ENCODE results near the gene TRIO.
"Not testable (repeated sequence)": the region's sequence is repeated elsewhere in the genome, so short reads cannot be mapped to it uniquely, and the experiment has no call there.

TRIO gene

DNA sequence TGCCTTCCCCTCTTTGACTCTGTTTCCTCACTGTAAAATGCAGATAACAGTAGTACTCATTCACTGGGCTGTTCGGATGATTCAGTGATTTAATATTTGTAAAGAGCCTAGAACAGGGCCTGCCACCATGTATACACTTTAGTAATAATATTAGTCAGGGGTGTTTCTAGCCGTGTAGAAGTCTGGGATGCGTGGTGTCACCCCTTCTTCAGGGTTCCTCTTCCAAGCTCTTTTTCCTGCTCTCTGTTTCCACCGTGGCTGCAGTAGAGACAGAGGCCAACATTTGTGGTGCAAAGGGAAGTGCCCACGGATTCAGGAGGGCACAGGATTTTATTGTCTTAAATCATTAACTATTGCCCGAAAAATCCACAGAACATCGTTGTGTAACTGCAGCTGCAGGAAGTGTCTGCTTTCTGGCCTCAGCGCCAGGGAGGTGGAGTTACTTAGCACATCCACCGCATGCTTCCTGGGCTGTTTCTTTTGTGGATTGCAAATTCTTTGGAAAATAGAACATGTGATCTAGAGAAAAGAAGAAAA, 61.7 kb downstream of the TRIO start:
- no peak for DNase-seq (ENCODE audit: low spot score)
- Histone ChIP-seq H2AK5ac (ENCODE audit: low read depth, low read length) (no peak overlapping the region), H3K27ac (replicated peaks; ENCODE audit: low read length) (no peak overlapping the region), H3K23ac (ENCODE audit: low read depth, low read length, poor library complexity) (no peak overlapping the region), H4K91ac (ENCODE audit: low read depth, low read length, poor library complexity) (no peak overlapping the region), H3K9me3 (replicated peaks in 1 of 2; ENCODE audit: control insufficient read depth in 2 of 2, insufficient read depth in 1 of 2, low read depth in 1 of 2, low read length in 2 of 2) (peaks cover 0 to 2% of the 10 kb centered on the region in 2 donors), H3K4me2 (ENCODE audit: insufficient read depth, low read length, poor library complexity, severe bottlenecking) (no peak overlapping the region), H2BK5ac (ENCODE audit: low read length) (no peak overlapping the region), H2BK120ac (ENCODE audit: low read depth, low read length) (no peak overlapping the region), H3K36me3 (replicated peaks in 1 of 2; ENCODE audit: control insufficient read depth in 2 of 2, insufficient read depth in 2 of 2, low read length in 2 of 2) (no peaks in the 10 kb centered on the region), H3K18ac (ENCODE audit: low read length) (no peak overlapping the region), H3K4ac (ENCODE audit: low read length) (no peak overlapping the region), H2AFZ (ENCODE audit: low read length) (no peak overlapping the region), H2BK15ac (ENCODE audit: low read length) (no peak overlapping the region), H3K9ac (ENCODE audit: low read depth, low read length, poor library complexity) (no peak overlapping the region), H3K27me3 (ENCODE audit: control insufficient read depth in 3 of 3, insufficient read depth in 3 of 3, low read depth in 1 of 3, low read length in 3 of 3) (no peaks in the 10 kb centered on the region), H3K4me1 (ENCODE audit: control insufficient read depth in 2 of 2, insufficient read depth in 1 of 2, low read depth in 1 of 2, low read length in 2 of 2) (peaks cover 11 to 19% of the 10 kb centered on the region in 2 donors), H3K79me1 (ENCODE audit: low read depth, low read length) (peaks cover 12% of the 10 kb centered on the region), H3K4me3 (ENCODE audit: low read length in 2 of 2) (no peak overlapping the region), H4K8ac (ENCODE audit: low read depth, low read length) (no peak overlapping the region), H2BK12ac (ENCODE audit: low read length) (no peak overlapping the region), H3K14ac (ENCODE audit: low read length) (no peak overlapping the region)
- WGBS, 2 donors (ENCODE audit: extremely low coverage in 2 of 2, insufficient read length in 2 of 2, insufficient replicate concordance in 1 of 2) = no CpG with 5 or more reads among the region's 9 CpGs

DNA sequence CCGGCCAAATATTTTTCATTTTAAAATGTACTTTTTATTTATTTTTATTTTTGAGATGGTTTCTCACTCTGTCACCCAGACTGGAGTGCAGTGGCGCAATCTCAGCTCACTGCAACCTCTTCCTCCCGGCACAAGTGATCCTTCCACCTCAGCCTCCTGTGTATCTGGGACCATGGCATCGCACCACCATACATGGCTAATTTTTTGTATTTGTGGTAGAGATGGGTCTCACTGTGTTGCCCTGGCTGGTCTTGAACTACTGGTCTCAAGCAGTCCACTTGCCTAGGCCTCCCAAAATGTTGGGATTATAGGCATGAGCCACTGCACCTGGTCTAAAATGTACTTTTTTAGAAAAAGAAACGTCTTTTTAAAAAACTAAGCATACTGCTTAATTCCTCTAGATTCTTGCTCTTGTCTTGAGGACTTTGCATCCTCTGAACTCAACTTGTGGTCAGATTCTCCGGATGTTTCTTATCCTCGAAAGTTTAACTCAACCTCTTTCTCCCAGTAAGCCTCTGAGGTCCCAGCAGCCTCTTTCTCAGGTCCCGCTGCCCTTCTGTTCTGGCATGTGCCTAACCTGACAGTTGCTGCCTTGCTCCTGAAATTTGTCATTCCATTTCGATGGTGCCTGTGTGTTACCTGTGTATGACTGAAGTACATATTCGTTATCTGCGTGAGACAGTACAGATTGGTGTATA, 63.0 kb downstream of the TRIO start:
- H3K27ac ChIP-seq (replicated peaks; ENCODE audit: low read length) = no peak overlapping the region
- no peak overlapping the region for H4K8ac ChIP-seq (ENCODE audit: low read depth, low read length)
- H3K4ac ChIP-seq (ENCODE audit: low read length) = no peak overlapping the region
- H2BK12ac ChIP-seq (ENCODE audit: low read length) = no peak overlapping the region
- H3K4me1 ChIP-seq (ENCODE audit: control insufficient read depth in 2 of 2, insufficient read depth in 1 of 2, low read depth in 1 of 2, low read length in 2 of 2) = peaks cover 11 to 19% of the 10 kb centered on the region in 2 donors
- no peak overlapping the region for H3K14ac ChIP-seq (ENCODE audit: low read length)
- no peak overlapping the region for H3K4me3 ChIP-seq (ENCODE audit: low read length in 2 of 2)
- no peaks in the 10 kb centered on the region for H3K27me3 ChIP-seq (ENCODE audit: control insufficient read depth in 3 of 3, insufficient read depth in 3 of 3, low read depth in 1 of 3, low read length in 3 of 3)
- no peak for DNase-seq (ENCODE audit: low spot score)
- no peaks in the 10 kb centered on the region for H3K9me3 ChIP-seq (replicated peaks in 1 of 2; ENCODE audit: control insufficient read depth in 2 of 2, insufficient read depth in 1 of 2, low read depth in 1 of 2, low read length in 2 of 2)
- no peak overlapping the region for H3K4me2 ChIP-seq (ENCODE audit: insufficient read depth, low read length, poor library complexity, severe bottlenecking)
- H4K91ac ChIP-seq (ENCODE audit: low read depth, low read length, poor library complexity) = no peak overlapping the region
- no peak overlapping the region for H3K9ac ChIP-seq (ENCODE audit: low read depth, low read length, poor library complexity)
- peaks cover 10% of the 10 kb centered on the region for H3K79me1 ChIP-seq (ENCODE audit: low read depth, low read length)
- no peak overlapping the region for H3K23ac ChIP-seq (ENCODE audit: low read depth, low read length, poor library complexity)
- H2BK5ac ChIP-seq (ENCODE audit: low read length) = no peak overlapping the region
- H3K36me3 ChIP-seq (replicated peaks in 1 of 2; ENCODE audit: control insufficient read depth in 2 of 2, insufficient read depth in 2 of 2, low read length in 2 of 2) = no peaks in the 10 kb centered on the region
- H3K18ac ChIP-seq (ENCODE audit: low read length) = no peak overlapping the region
- H2AFZ ChIP-seq (ENCODE audit: low read length) = no peak overlapping the region
- H2BK120ac ChIP-seq (ENCODE audit: low read depth, low read length) = no peak overlapping the region
- no CpG with 5 or more reads among the region's 11 CpGs for WGBS, 2 donors (ENCODE audit: extremely low coverage in 2 of 2, insufficient read length in 2 of 2, insufficient replicate concordance in 1 of 2)
- no peak overlapping the region for H2BK15ac ChIP-seq (ENCODE audit: low read length)
- no peak overlapping the region for H2AK5ac ChIP-seq (ENCODE audit: low read depth, low read length)

- not testable (repeated sequence) for H3K4me2 ChIP-seq (ENCODE audit: insufficient read depth, low read length, poor library complexity, severe bottlenecking); H3K14ac ChIP-seq (ENCODE audit: low read length); DNase-seq (ENCODE audit: low spot score); H3K9me3 ChIP-seq (replicated peaks in 1 of 2; ENCODE audit: control insufficient read depth in 2 of 2, insufficient read depth in 1 of 2, low read depth in 1 of 2, low read length in 2 of 2); H2BK120ac ChIP-seq (ENCODE audit: low read depth, low read length); H3K36me3 ChIP-seq (replicated peaks in 1 of 2; ENCODE audit: control insufficient read depth in 2 of 2, insufficient read depth in 2 of 2, low read length in 2 of 2); H4K8ac ChIP-seq (ENCODE audit: low read depth, low read length); H2BK5ac ChIP-seq (ENCODE audit: low read length); H2AFZ ChIP-seq (ENCODE audit: low read length); H3K27me3 ChIP-seq (ENCODE audit: control insufficient read depth in 3 of 3, insufficient read depth in 3 of 3, low read depth in 1 of 3, low read length in 3 of 3); H3K4ac ChIP-seq (ENCODE audit: low read length); H3K4me3 ChIP-seq (ENCODE audit: low read length in 2 of 2); H2BK12ac ChIP-seq (ENCODE audit: low read length); H3K23ac ChIP-seq (ENCODE audit: low read depth, low read length, poor library complexity); H2BK15ac ChIP-seq (ENCODE audit: low read length); H3K9ac ChIP-seq (ENCODE audit: low read depth, low read length, poor library complexity); H2AK5ac ChIP-seq (ENCODE audit: low read depth, low read length); H3K18ac ChIP-seq (ENCODE audit: low read length); H3K27ac ChIP-seq (replicated peaks; ENCODE audit: low read length); H3K79me1 ChIP-seq (ENCODE audit: low read depth, low read length); H4K91ac ChIP-seq (ENCODE audit: low read depth, low read length, poor library complexity)
- no CpG with 5 or more reads among the region's 3 CpGs for WGBS, 2 donors (ENCODE audit: extremely low coverage in 2 of 2, insufficient read length in 2 of 2, insufficient replicate concordance in 1 of 2)
- peaks cover 12 to 18% of the 10 kb centered on the region in 2 donors for H3K4me1 ChIP-seq (ENCODE audit: control insufficient read depth in 2 of 2, insufficient read depth in 1 of 2, low read depth in 1 of 2, low read length in 2 of 2)
These were observed 64.3 kb downstream of the TRIO start for GRCh38 chr5:14207428-14207827.

DNA sequence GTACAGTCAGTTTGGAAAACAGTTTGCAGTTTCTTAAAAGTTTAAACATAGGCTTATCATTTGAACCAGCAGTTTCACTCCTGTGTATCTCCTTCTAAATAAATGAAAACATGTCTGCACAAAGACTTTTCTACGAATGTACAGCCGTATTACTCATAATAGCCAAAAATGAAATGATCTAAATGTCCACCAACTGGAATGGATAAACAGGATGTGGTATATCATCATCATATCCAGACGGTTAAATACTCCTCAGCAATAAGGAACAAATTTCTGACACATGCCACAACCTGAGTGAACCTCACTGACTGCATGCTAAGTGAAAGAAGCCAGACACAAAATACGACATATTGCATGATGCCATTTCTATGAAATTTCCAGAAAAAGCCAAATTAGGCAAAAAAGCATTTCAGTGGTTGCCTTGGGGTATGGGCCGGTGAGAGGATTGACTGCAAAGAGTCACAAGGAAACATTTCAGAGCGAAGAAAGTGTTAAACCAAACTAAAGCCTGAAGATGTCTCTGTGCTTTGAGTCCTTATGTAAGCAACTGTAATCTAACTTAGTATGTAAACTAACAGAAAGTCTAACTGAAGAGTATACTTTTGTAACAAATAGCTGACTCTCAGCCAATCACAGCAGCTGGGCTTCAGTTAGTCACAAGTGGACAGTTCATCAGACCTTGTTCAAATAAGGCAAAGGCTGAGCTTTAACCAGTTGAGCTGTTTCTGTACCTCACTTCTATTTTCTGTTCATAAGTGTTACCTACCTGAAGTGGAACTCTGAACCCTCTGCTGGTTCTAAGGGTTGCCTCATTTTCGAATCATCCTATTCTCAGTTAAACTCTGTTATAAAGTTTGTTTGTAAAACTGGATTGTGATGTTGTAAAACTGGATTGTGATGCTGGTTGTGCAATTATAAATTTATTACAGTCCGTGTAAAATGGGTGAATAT, 65.2 kb downstream of the TRIO start:
- Histone ChIP-seq H3K4me3 (ENCODE audit: low read length in 2 of 2) (no peak overlapping the region), H3K4me1 (ENCODE audit: control insufficient read depth in 2 of 2, insufficient read depth in 1 of 2, low read depth in 1 of 2, low read length in 2 of 2) (peaks cover 11 to 12% of the 10 kb centered on the region in 2 donors), H2BK5ac (ENCODE audit: low read length) (no peak overlapping the region)

More for the DNA sequence above, 65.2 kb downstream of the TRIO start:
- Histone ChIP-seq H3K4ac (ENCODE audit: low read length) (no peak overlapping the region), H2AFZ (ENCODE audit: low read length) (no peak overlapping the region), H3K14ac (ENCODE audit: low read length) (no peak overlapping the region), H3K4me2 (ENCODE audit: insufficient read depth, low read length, poor library complexity, severe bottlenecking) (no peak overlapping the region), H3K18ac (ENCODE audit: low read length) (no peak overlapping the region), H3K9ac (ENCODE audit: low read depth, low read length, poor library complexity) (no peak overlapping the region), H4K91ac (ENCODE audit: low read depth, low read length, poor library complexity) (no peak overlapping the region), H3K27me3 (ENCODE audit: control insufficient read depth in 3 of 3, insufficient read depth in 3 of 3, low read depth in 1 of 3, low read length in 3 of 3) (no peaks in the 10 kb centered on the region), H3K27ac (replicated peaks; ENCODE audit: low read length) (no peak overlapping the region), H2BK12ac (ENCODE audit: low read length) (no peak overlapping the region), H4K8ac (ENCODE audit: low read depth, low read length) (no peak overlapping the region), H2BK120ac (ENCODE audit: low read depth, low read length) (no peak overlapping the region), H2AK5ac (ENCODE audit: low read depth, low read length) (no peak overlapping the region), H3K36me3 (replicated peaks in 1 of 2; ENCODE audit: control insufficient read depth in 2 of 2, insufficient read depth in 2 of 2, low read length in 2 of 2) (no peaks in the 10 kb centered on the region), H2BK15ac (ENCODE audit: low read length) (no peak overlapping the region), H3K79me1 (ENCODE audit: low read depth, low read length) (peaks cover 10% of the 10 kb centered on the region), H3K23ac (ENCODE audit: low read depth, low read length, poor library complexity) (no peak overlapping the region), H3K9me3 (replicated peaks in 1 of 2; ENCODE audit: control insufficient read depth in 2 of 2, insufficient read depth in 1 of 2, low read depth in 1 of 2, low read length in 2 of 2) (no peaks in the 10 kb centered on the region)
- DNase-seq (ENCODE audit: low spot score) = no peak
- WGBS, 2 donors (ENCODE audit: extremely low coverage in 2 of 2, insufficient read length in 2 of 2, insufficient replicate concordance in 1 of 2) = no CpG with 5 or more reads among the region's 8 CpGs

Data from neuronal stem cell (in vitro differentiated cells).